ENCODE measurements around the gene SFMBT1.

Gene SFMBT1

GRCh38 chr3:52857864-52858263, 188.0 kb downstream of the SFMBT1 start:
- no peak for DNase-seq (ENCODE audit: low read depth in 1 of 2, low spot score in 1 of 2)

GRCh38 chr3:52857133-52857532, 188.7 kb downstream of the SFMBT1 start:
- DNase-seq (ENCODE audit: low read depth in 1 of 2, low spot score in 1 of 2) = no peak

- DNase-seq (ENCODE audit: low read depth in 1 of 2, low spot score in 1 of 2) = no peak
Measured at GRCh38 chr3:52856666-52857065, 189.2 kb downstream of the SFMBT1 start.

GRCh38 chr3:52854013-52854412, 191.9 kb downstream of the SFMBT1 start:
- DNase-seq (ENCODE audit: low read depth in 1 of 2, low spot score in 1 of 2) = no peak
